22Rv1 (cell line): Measurements from ENCODE around the gene TUBB1.

ENCODE experiments used
- CTCF ChIP-seq: fragments of 450-650 bp; IDR thresholded peaks from 2 replicates; pipeline ENCODE4 v1.5.1; 2017; ENCODE audit warnings: mild to moderate bottlenecking
- ZFX ChIP-seq: fragments of 450-650 bp; IDR thresholded peaks from 2 replicates; pipeline ENCODE4 v1.6.1; 2017; ENCODE audit warnings: antibody characterized with exemption, borderline replicate concordance

DNA sequence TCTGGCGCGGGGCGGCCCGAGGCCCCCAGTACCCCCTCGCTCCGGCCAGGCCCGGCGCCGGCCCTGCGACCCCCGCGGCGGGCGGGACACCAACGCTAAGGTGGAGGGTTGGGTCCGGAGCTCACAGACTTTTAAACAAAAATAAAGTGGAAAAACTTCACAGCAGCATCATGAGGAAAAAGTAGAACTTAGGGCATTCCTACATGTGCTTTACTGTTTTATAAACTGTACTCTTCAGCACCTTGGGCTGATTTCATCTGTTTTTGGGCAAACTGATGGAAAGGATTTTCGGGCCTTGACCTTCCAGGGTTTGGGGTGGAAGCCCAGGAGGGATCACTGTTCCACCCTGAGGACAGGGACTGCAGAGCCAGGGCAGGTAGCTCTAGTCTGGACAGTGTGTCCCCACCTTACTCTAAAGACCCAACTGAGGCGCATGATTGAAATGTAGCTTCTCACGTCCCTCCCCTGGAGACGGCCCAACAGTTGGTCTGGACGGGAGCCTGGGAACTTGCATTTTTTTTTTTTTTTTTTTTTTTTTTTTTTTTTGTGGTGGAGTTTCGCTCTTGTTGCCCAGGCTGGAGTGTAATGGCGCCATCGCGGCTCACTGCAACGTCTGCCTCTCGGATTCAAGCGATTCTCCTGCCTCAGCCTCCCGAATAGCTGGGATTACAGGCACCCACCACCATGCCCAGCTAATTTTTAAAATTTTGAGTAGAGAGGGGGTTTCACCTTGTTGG, 37.4 kb upstream of the TUBB1 start:
- TF ChIP-seq CTCF (no peak), ZFX (no peak)
